ENCODE measurements around the gene CA5A.

DNA sequence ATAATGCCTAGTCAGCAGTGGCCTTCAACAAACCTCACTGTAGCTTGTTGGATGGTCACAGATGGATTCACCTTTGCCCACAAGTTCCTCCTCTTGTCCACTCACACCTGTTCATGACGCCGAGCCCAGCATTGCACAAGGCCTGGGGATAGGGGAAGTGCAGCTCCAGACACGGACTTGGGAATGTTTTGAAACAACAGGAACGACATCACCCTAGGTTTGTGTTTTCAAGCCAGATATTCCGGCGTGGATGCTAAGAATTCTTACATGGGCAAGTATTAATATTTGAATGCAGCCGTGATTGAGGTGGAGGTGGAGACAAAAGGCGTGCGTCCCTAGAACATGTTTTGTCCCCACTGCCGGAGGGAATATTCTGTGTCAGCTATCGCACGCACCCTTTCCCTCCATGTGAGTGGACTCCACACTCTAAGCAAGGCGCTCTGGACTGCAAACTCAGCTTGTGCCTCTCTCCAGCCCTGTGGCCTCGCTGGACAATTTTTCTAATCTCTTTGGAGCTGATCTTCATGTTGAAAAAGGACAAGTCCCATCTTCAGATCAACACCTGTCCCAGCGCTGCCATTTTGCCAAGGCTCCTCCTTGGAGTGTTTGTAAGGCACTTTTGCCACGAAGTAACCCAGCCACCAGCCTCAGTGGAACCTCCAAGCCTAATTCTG is 12.9 kb upstream of the CA5A start:
- TF ChIP-seq POLR2A (IDR thresholded peaks at IDR 0.05) (no peak), POLR2AphosphoS5 (IDR thresholded peaks at IDR 0.05) (no peak)

Measured in suprapubic skin (tissue), 4 donors.